HG03442 (cell line): Measurements from ENCODE around the gene FSTL3.
"Not testable (repeated sequence)": the region's sequence is repeated elsewhere in the genome, so short reads cannot be mapped to it uniquely, and the experiment has no call there.

ENCODE experiments used
- ATAC-seq: cut with Tn5 transposase; IDR thresholded peaks from one replicate; pipeline ENCODE4 v1.9.1; 2021; ENCODE audit warnings: mild to moderate bottlenecking, moderate library complexity; ENCODE audit not compliant: unreplicated experiment

Gene FSTL3

DNA sequence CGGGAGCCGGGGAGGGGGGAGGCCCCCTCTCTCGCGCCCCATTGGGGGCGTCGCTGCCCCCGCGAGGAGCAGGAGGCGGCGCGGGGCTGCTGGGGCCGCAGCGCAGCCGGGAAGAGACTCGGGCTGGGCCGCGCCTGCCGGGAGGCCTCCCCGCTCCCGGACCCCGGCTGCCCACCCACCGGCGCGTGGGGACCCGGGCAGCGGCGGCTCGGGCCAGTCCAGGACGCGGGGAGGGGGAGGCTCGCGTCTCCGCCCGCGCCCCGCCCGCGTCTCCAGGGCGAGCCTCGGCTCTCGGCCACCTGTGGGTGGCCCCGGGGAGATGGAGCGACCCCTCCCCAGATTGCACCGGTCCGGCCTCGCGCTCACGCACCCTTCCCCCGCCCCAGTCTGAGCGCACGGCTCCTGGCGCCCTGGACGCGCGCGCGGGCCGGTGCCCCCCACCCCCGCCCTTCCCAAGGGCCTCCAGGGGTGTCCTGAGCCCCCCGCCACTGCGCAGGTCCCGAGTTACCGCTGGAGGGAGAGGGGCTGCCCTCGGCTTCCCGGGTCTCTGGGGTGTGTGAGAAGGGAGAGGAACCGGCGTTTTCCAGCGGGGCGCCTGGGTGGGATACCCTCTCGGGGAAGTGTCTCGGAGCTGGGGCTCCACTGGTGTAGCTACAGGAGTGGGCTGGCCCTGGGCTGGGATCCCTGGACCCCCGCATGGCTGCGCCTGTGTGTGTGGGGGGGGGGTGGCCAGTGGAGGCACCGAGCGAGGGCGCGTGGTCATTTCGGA is 33.2 kb downstream of the FSTL3 start:
- ATAC-seq: no peak

DNA sequence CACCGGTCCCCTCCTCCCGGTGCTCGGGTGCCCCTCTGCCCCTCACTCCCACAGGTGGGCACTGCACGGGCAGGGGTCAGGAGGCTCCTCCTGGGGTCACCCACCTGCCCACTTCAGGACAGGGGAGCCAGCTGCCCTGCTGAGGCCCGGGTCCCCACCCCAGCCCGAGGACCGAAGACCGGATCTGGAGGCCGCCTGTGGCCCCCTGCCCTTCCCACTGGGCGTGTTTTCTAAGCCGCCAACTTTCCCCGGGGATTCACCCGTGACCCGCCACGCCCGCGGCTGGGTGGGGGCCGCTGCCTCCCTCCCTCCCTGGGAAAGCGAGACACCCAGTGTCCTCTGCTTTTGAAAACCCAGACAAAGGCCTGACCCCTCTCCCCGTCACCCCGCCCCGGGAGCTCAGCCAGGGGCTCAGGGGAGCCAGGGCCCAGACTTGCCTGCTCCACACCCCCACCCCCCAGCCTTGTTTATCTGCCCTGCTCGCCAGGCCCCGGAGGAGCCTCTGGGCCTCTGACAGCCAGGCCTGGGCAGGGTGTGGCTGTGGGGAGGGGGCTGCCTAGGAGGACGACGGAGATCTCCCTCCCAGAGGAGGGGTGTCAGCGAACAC is 33.9 kb downstream of the FSTL3 start:
- no peak for ATAC-seq

DNA sequence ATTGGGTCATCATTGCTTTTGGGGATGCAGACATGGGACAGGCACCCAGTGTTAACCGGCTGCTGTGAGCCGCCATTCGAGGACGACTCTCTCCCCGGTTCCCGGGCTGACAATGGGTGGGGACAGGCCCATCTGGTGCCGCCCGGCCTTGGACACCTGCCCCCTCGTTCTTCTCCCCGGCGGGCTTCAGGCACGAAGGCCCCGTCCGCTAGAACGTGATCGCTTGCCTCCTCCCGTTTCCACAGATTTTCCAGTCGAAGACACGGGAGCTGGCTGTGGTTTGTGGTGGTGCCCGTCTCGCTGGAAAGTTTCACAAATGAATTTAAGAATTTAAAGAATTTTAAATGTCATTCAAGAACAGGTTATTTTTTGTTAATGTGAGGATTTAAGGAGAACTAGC is 34.6 kb downstream of the FSTL3 start:
- no peak for ATAC-seq

DNA sequence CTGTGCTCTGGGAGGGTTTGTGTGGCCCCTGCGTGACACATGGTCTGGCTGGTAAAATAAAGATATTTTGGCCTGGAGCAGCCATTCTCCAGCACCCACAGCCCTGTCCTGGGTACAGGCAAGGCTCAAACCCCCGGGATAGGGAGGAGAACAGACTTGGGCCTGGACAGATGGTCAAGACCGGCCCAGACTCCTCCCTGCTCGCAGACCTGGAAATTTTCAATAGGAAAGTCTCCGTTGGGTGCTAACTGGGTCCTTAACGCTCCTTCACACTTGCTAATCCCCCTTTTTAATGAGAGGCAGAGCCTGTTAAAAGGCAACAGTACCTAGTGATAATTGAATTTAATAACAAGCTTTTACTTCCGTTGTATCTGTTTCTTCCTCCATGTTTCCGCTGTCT is 35.1 kb downstream of the FSTL3 start:
- no peak for ATAC-seq

DNA sequence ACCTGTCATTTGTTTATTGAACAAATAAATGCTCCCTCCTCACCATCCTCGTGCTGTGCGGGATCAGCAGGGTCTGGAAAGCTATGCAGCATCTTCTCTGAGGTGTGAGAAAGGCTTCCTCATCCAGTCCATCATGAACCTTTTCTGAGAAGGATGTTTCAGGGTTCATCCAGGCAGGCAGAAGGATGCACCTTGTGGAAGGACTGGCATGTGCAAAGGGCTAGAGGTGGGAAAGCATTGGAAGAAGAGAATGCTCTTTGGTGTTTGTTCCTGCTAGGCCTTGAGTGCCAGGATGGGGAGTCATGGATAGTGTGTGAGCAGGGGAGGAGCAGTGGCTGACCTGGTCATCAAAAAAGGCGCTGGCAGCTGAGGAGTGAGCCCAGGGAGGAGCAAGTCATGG is 39.2 kb downstream of the FSTL3 start:
- ATAC-seq: no peak

DNA sequence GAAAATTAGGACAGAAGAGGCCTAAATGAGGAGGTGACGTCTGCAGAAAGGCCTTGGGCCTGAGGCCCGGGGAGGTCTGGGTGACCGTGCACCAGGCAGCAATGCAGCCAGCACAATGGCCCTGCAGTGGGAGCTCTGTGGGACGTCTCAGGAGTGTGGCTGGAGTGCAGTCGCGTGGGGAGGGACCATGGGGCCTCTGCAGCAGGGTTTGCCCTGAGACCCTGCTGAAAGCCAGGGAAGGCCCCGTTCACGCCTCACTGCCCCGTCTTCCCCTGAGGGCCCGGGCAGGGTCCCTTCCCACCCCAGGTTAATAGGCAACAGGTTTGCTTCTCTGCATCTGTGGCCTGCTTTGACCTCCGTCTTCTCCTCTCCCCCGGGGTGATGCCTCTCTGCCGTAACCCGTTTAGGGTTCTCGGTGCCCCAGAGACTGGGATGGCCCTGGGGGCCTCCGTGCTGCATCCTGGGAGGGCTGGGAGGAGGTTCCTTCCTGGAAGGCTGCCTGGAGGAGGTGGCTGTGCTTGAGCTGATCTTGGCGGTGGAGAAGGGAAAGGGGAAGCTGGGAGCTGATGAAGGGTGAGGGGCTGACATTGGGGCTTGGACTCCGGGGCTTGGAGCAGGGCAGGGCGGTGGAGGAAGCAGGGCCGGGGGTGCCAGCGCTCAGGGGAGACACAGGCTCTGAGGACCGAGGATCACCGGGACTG is 42.2 kb downstream of the FSTL3 start:
- ATAC-seq: no peak

DNA sequence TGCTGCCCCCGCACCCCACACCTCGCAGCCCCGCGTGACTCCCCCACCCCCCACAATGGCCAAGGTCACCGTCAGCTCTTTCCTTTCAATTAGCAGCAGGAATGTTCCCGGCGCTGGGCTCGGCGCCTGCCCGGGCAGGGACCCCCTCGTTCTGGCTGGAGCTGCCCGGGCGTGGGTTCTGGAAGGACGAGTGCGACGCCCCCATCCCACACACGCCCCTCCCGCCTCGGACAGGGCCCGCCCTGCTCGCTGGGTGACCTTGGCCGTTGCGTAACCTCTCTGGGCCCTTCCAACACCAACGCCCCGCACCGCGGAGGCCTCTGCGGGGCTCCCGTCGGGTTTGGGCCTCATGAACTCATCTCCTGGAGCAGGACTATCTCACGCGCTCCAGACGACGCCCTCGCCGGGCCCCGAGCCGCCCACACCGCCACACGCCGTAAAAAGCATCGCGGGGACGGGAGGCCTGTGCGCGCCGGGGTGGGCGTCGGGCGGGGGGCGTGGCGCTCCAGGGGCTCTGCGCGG is 42.9 kb downstream of the FSTL3 start:
- no peak for ATAC-seq

DNA sequence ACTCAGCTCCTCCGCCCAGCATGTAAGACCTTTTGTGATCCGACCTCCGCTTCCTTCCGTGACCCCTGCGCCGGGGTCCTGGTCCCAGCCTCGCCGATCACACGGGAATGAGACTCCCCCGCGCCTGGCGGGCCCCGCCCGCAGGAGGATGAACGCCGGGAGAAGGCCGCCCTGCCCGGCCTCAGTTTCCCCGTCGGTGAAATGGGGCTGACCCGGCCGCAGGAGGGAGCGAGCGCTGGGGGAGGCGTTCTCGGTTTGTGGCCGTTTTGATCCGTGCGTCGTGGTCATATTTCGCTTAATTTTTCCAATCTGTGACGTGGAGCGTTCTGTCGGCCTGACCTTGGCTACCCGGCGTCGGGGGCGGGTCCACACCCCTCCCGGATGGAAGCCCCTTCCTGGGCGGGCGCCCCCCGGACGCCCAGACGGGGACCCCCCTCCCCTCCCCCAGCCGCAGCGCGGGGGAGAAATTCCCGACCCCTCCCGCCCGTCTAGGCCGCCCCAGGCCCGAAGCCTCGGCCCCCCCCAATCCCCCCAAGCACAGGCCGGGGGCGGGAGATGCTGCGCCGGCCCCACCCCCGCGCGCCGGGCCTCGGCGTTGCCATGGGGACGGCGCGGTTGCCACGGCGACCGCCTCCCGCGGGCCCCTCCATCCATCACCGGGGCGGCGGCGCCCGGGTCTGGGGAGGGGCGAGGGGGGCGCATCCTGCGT is 43.6 kb downstream of the FSTL3 start:
- ATAC-seq: no peak

DNA sequence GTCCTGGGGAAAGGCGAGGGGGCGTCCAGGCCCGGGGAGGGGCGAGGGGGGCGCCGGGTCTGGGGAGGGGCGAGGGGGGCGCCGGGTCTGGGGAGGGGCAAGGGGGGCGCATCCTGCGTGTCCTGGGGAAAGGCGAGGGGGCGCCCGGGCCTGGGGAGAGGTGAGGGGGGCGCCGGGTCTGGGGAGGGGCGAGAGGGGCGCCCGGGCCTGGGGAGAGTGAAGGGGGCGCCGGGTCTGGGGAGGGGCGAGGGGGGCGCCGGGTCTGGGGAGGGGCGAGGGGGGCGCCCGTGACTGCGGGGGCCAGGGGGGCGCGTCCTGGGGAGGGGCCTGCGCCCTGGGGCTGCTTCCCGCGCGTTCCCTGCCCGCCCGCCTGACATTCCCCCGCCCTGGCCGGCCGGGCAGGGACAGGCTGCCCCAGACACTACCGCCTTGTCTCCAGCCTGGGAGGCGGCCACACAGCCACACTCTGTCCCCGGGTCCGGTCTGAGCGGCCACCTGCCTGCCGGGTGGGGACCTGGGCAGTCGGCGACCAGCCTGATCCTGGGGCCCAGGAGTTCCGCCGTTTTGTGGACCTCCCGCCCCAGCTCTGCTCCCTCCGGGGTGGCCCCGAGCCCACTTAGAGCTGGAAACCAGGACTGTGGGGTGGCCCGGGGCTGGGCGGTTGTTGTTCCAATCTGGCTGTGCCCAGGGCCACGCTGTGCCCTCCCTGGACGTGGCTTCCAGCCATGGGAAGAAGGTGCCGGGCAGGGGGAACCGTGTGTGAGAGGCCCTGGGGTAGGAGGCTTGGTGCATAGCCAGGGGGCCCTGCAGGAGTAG is 44.4 kb downstream of the FSTL3 start:
- no peak for ATAC-seq

DNA sequence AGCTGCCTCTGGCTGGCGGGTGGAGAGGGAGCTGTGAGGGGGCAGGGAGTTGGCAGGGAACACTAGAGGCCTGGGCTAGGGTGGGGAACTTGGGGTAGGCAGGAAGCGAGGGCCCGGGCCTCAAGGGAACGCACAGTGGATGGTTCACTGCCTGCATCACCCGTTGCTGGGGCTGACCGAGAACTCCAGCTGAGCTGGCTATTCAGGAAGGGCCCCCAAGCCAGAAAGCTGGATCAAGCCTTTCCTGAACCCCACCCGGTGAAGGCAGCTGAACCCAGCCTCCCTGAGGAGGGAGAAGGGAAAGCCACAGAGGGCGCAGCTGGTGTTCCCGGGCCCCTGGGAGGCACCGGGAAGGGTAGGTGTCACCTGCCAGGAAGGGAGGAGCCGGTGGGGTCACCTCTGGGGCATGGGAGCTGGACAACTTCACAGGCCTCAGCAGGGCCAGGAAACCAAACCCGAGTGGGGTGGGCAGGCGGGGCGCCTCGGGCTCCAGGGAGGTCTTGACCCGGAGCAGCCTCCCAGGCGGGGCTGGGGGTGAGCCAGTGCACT is 46.4 kb downstream of the FSTL3 start:
- ATAC-seq: no peak

DNA sequence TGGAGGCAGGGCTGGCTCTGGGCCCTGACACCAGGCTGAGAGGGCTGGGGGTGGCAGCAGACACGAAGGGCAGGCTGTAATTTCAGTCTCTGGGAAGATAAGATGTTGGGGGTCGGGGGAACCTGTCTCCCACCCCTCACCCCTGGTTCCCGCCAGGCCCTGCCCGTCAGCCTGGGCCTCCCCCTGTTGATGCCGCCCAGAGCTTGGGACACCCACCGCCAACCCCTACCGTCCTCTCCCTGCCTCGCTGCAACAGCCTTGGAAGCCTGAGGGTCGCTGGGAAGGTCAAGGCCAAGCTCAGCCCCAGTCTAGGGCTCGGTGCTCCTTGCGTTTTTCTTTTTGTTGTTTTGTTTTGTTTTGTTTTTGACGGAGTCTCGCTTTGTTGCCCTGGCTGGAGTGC is 47.1 kb downstream of the FSTL3 start:
- no peak for ATAC-seq

DNA sequence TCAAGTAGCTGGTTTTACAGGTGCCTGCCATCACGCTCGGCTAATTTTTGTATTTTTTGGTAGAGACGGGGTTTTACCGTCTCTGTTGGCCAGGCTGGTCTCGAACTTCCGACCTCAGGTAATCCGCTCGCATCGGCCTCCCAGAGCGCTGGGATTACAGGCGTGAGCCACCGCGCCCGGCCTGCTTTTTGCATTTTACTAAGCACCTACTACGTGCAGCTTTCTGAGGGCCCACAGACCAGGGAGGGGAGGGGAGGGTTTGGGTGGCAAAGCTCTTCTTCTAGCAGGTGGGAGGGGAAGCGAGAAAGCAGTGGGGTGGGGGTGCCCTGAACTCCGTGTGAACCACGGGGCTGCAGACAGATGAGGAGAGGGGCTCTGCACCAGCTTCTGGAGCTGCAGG is 47.5 kb downstream of the FSTL3 start:
- no peak for ATAC-seq

DNA sequence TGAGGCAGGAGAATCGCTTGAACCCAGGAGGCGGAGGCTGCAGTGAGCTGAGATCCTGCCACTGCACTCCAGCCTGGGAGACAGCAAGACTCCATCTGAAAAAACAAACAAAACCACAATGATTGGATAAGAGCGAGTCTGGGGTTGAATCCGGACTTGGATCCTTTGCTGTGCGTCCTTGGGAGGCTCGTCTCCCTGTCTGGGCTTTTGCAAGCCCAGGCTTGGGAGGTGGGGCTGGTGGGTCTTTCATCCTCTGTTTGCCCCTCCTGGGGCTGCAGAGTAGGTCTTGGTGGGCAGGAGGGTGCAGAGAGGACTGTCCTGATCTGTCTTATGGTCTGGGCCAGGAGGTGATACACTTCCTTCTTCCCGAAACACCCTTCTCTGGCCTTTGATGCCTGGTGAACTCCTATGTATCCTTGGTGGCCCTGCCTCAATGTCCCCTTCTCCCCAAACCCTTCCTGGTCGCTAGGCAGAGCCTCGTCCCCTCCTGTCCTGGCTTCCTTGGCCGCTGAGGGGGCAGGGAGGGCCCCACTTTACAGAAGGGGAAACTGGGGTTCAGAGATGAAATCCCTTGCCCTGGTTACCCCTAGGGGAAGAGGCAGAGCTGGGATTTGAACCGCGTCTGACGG is 49.4 kb downstream of the FSTL3 start:
- ATAC-seq: no peak

DNA sequence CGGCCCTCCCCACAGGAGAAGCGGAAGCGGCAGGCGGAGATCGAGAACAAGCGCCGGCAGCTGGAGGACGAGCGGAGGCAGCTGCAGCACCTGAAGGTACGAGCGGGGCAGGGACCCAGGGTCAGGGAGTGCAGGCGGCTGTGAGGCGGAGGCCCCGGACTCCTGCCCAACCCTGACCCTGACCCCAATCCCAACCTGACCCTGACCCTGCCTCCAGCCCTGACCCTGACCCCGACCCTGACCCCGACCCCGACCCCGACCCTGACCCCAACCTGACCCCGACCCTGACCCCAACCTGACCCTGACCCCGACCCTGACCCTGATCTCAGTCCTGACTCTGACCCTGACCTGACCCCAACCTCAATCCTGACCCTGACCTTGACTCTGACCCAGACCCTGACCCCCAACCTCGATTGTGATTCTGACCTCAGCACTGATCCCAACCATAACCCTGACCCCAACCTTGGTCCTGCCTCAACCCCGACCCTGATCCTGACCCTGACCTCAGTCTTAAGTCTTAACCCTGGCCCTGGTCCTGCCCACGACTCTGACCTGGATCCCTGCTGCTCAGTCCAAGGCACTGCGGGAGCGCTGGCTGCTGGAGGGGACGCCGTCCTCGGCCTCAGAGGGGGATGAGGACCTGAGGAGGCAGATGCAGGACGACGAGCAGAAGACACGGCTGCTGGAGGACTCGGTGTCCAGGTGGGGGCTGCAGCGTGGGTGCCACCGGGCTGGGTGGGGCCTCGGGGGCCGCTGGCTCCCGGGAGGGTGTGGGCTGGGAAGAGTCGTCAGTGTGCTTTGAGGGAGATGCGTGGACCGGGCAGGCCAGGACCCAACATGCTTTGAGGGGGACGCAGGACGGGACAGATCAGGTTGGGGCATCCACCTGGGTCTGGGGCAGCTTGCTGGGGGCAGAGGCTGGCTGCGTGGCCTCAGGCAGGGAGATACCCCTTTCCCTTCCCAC is 51.1 kb downstream of the FSTL3 start:
- ATAC-seq: no peak

DNA sequence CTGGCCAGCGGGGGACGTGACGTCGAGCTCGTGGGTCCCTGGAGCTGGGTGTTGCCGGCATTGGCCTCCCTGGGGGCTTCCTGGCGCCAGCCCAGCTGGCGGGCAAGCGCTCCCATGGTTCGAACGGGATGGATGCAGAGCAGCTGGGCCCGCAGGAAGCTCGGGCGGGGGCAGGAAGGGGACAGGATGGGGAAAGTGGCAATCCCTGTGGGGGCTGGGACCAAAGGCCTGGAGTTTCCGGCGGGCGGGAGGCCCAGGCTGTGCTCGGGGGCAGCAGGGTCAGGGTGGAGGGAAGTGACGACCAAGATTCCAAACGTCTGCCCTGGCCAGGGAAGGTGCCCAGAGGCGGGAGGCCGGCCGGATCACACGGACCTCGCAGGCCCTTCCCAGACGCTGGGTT is 51.8 kb downstream of the FSTL3 start:
- no peak for ATAC-seq

DNA sequence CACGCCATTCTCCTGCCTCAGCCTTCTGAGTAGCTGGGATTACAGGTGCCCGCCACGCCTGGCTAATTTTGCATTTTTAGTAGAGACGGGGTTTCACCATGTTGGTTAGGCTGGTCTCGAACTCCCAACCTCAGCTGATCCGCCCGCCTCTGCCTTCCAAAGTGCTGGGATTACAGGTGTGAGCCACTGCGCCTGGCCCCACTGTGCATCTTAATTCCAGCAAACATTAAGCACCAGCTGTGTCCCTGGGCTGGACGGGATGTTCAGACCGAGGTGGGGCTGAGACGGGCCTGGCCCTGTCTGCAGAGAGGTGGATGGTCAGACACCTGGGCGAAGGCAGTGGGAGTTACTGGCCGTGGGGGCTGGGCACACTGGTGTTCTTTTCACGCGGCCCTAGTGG is 53.4 kb downstream of the FSTL3 start:
- not testable (repeated sequence) for ATAC-seq

DNA sequence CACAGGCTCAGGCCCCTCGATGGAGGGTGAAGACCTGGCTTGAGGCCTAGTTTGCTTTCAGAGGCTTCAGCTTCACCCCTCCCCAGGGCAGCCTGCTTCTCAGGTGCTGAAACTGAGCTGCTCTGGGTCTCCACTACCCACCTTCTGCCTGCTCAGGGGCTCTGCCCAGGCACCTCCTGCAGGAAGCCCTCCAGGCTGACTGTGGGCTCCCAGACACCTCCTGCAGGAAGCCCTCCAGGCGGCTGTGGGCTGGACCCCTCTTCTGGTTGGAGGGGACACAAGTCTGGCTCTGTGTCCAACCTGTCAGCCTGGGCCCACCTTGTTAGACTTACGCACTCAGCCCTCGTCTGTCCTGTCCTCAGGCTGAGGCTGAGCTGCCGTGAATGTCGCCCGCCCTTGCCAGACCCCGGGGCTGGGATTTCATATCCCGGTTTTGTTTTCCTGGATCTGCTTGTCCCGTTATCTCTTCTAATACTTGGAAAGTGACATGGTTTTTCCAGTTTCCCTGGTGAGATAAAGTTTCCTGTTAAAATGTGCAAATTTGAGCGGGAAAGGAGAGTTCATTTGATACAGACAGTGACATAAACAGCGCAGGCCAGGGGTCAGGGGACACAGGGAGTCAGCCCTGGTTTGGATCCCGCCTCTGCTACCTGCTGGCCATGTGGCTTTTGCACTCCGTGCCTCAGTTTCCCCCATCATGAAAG is 53.9 kb downstream of the FSTL3 start:
- ATAC-seq: no peak

DNA sequence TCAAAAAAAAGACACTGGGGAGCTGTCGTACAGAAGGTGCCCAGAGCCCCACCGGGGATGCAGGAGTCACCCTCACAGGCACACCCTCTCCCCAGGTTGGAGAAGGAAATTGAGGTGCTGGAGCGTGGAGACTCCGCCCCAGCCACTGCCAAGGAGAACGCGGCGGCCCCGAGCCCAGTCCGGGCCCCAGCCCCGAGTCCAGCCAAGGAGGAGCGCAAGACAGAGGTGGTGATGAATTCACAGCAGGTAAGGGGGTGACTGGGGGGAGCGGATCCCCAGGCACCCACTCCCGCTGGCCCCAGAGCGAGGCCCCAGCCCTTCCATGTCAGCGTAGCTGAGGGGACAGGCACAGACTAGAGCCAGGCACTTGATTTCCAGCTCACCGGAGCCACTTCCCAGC is 54.8 kb downstream of the FSTL3 start:
- no peak for ATAC-seq
